A549 treated with Mapracorat at 1 μM for 4 hours (cell line): Measurements from ENCODE around the gene SMIM30. TPM values are rescaled to one million over a fixed set of nuclear protein-coding genes. Genes with fewer than 3 reads are reported as not detected.

ENCODE experiments used
- total RNA-seq: library from RNA; stranded (reverse); fragments of 200-300 nt; extraction: Qiagen RNA extraction; gene quantifications from 5 replicates; pipeline ENCODE4 v1.2.3, GENCODE V29; 2022

SMIM30 gene
- 29.5 to 39.1 TPM (median 33.4 TPM) in 5 replicates for total RNA-seq

GRCh38 chr7:113118074-113118959, at the start of gene SMIM30:
TSS of gene SMIM30 (minus strand) at chr7:113118554. CDS start at chr7:113117578, 976 bp downstream.

DNA sequence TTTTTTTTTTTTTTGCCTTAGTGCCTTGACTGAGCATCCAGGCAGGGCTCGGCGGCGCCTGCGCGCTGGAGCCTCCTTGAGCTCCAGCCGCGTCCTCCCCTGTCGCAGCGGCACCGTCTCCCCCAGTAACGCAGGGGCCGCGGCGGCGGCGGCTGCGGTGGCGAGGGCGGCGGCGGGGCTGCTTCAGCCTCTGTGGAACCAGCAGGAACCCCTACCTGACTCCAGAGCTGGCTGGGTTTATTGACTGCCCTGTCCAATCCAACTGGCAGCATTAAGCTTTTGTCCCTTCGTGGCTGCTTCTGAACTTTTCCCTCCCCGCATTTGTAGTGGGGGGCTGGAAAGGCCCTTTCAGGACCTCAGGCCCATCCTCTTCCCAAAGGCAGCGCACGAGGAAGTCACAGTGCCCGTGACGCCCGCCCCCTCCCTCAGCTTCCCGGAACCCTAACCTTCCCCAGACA, 31.9 kb downstream of the SMIM30 start, which contains the start of gene GPR85:
GPR85 (minus strand) TSS at position 397 of the 458 bp plus-strand sequence. CDS start 2,106 bp downstream, outside the sequence.

Other genes with a start within 250 kb of the SMIM30 start
- gene GPR85, start 31.7 kb downstream of the SMIM30 start, total RNA-seq: not detected in 5 replicates